Right lobe of liver (tissue), 6 donors: ENCODE measurements around the gene SOWAHA. TPM values are rescaled to one million over a fixed set of nuclear protein-coding genes. Genes with fewer than 3 reads are reported as not detected.

Source experiments
- ATAC-seq, 4 donors: fragments of 200-7000 bp; cut with Tn5 transposase; one replicate each; pipeline ENCODE4 v1.9.1; 2020; ENCODE audit warnings: mild to moderate bottlenecking in 4 of 4, moderate library complexity in 4 of 4
- DNase-seq, 3 donors: peaks; one replicate each; pipeline ENCODE4 v3.0.0-alpha.2; 2020
- H3K27ac ChIP-seq, 3 donors: fragments of 200-600 bp; one replicate each; pipeline ENCODE4 v1.8.0; 2022
- H3K27me3 ChIP-seq, 2 donors: fragments of 200-600 bp; one replicate each; pipeline ENCODE4 v1.8.0; 2022
- H3K36me3 ChIP-seq, 4 donors: fragments of 200-600 bp; sonication (generic) in 1 of 4; one replicate each; pipeline versions ENCODE4 v1.5.1 to v1.8.0; 2017 to 2022; ENCODE audit warnings: control low read depth in 1 of 4
- H3K4me1 ChIP-seq, 4 donors: fragments of 200-600 bp; sonication (generic) in 1 of 4; one replicate each; pipeline versions ENCODE4 v1.5.1 to v1.8.0; 2017 to 2022; ENCODE audit warnings: control low read depth in 1 of 4
- H3K4me3 ChIP-seq, 3 donors: fragments of 200-600 bp; one replicate each; pipeline ENCODE4 v1.8.0; 2022
- H3K9me3 ChIP-seq, 4 donors: fragments of 200-600 bp; sonication (generic) in 1 of 4; one replicate each; pipeline versions ENCODE4 v1.5.1 to v1.8.0; 2017 to 2022; ENCODE audit warnings: control low read depth in 1 of 4
- CTCF ChIP-seq, 4 donors: fragments of 200-600 bp in 3 of 4; fragments of 450-650 bp in 1 of 4; IDR thresholded peaks; one replicate each; pipeline versions ENCODE4 v1.5.1 to v1.8.0; 2016 to 2022; ENCODE audit warnings: antibody characterized with exemption in 4 of 4, mild to moderate bottlenecking in 2 of 4
- POLR2A ChIP-seq: fragments of 450-650 bp; IDR thresholded peaks from one replicate; pipeline ENCODE4 v1.6.1; 2017; ENCODE audit warnings: antibody characterized with exemption, mild to moderate bottlenecking
- WGBS: methylation state at CpG from one replicate; pipeline ENCODE4 v1.1.6; 2018; ENCODE audit warnings: low coverage, low lambda C conversion rate; ENCODE audit not compliant: insufficient coverage; ENCODE audit errors: missing lambda C conversion rate; 5-methylcytosine and 5-hydroxymethylcytosine counted together
- intact Hi-C, 2 donors: fragments of 100-400 bp; cut with DNase I; formaldehyde crosslinking; loops; one replicate each; pipeline versions ENCODE4 v1.11.2 to v1.14.1; 2022
- total RNA-seq, 6 experiments: library from RNA; depleted of rRNA in 2 of 6; stranded (reverse); fragments of >200 nt in 2 of 6; fragmentation: NEBNext Ultra II Directional in 3 of 6; extraction: Animal tissue kit (Norgen Biotek cat#: 25700) in 3 of 6; gene quantifications; one replicate each; pipeline versions ENCODE4 v1.1.0 to v1.2.4, GENCODE V29; 2016 to 2023
- donor health status: DM: no; HTN: yes; CAD: no.
- donor health status: DM: no; HTN: no; CAD: no.
- donor health status: DM: no; HTN: no; CAD: no.
- donor health status: DM: no; HTN: yes; CAD: no.
- donor health status: DM: no; HTN: yes; CAD: no.

Gene SOWAHA
- total RNA-seq, 6 experiments from 2014 or later, result 0.95 to 4.7 (median 1.4) TPM

GRCh38 chr5:132826424-132827082 is 13.5 kb downstream of the SOWAHA start:
- intact Hi-C loops, result loop anchor here (5.0 to 10.0 kb wide), 2 partner anchors 41 to 58 kb away; partner anchors contain the start of genes GDF9 (in 1 of the 2) and UQCRQ (in 1 of the 2)
- Histone ChIP-seq H3K4me1 (peaks cover 0 to 47% (median 9%) of the 10 kb centered on the region in 4 donors), H3K36me3 (peaks cover 0 to 26% (median 11%) of the 10 kb centered on the region in 4 donors), H3K27me3 (no peaks in the 10 kb centered on the region), H3K27ac (peak overlapping the region in 2 of 3 donors; percentile 21 to 51), H3K9me3 (no peaks in the 10 kb centered on the region), H3K4me3 (no peak overlapping the region)
- 60% methylated on average over 2 of the region's 6 CpGs for WGBS
- TF ChIP-seq POLR2A (no peak), CTCF (IDR thresholded peaks at IDR 0.05) (no peak)
- ATAC-seq (peak in 1 of 4 donors; percentile 0), DNase-seq (peak in 1 of 3 donors; percentile 25)

- H3K27me3 ChIP-seq, result no peaks in the 10 kb centered on the region
- peaks cover 0 to 42% (median 10%) of the 10 kb centered on the region in 4 donors for H3K4me1 ChIP-seq
- peaks cover 0 to 26% (median 11%) of the 10 kb centered on the region in 4 donors for H3K36me3 ChIP-seq
- H3K27ac ChIP-seq, result peak overlapping the region; percentile 20 to 95 (median 94)
- DNase-seq (no peak), ATAC-seq (no peak)
- TF ChIP-seq CTCF (IDR thresholded peaks at IDR 0.05) (no peak), POLR2A (no peak)
- WGBS, result 58% methylated on average over 2 of the region's 4 CpGs
- peak overlapping the region in 1 of 3 donors; percentile 74 for H3K4me3 ChIP-seq
- H3K9me3 ChIP-seq, result no peaks in the 10 kb centered on the region
- intact Hi-C loops, result loop anchor here (5.0 to 10.0 kb wide), 2 partner anchors 39 to 57 kb away; partner anchors contain the start of genes GDF9 (in 1 of the 2) and UQCRQ (in 1 of the 2)
Measured at GRCh38 chr5:132827943-132828673, 15.0 kb downstream of the SOWAHA start.

- Histone ChIP-seq H3K4me1 (peaks cover 0 to 41% (median 10%) of the 10 kb centered on the region in 4 donors), H3K9me3 (no peaks in the 10 kb centered on the region), H3K27me3 (no peaks in the 10 kb centered on the region), H3K4me3 (peak overlapping the region; percentile 66 to 92 (median 74)), H3K27ac (peak overlapping the region; percentile 94 to 96 (median 95)), H3K36me3 (peaks cover 0 to 24% (median 9%) of the 10 kb centered on the region in 4 donors)
- intact Hi-C loops, result loop anchor here (5.0 to 10.0 kb wide), 2 partner anchors 38 to 56 kb away; partner anchors contain the start of genes GDF9 (in 1 of the 2) and UQCRQ (in 1 of the 2)
- TF ChIP-seq CTCF (IDR thresholded peaks at IDR 0.05) (no peak), POLR2A (no peak)
- DNase-seq, result no peak
- ATAC-seq, result no peak
- 34% methylated on average over 4 of the region's 4 CpGs for whole genome bisulfite sequencing
Measured at GRCh38 chr5:132828846-132829494, 15.9 kb downstream of the SOWAHA start.

GRCh38 chr5:132829742-132830435 is 16.8 kb downstream of the SOWAHA start:
- intact Hi-C loops, result loop anchor here (5.0 to 10.0 kb wide), 2 partner anchors 37 to 55 kb away; partner anchors contain the start of genes GDF9 (in 1 of the 2) and UQCRQ (in 1 of the 2)
- peak; percentile 79 to 89 (median 87) for TF ChIP-seq CTCF (IDR thresholded peaks at IDR 0.05)
- TF ChIP-seq POLR2A, result no peak

More at GRCh38 chr5:132829742-132830435, 16.8 kb downstream of the SOWAHA start:
- Histone ChIP-seq H3K36me3 (peaks cover 0 to 15% (median 5%) of the 10 kb centered on the region in 4 donors), H3K27me3 (no peaks in the 10 kb centered on the region), H3K9me3 (no peaks in the 10 kb centered on the region), H3K27ac (peak overlapping the region; percentile 94 to 96 (median 95)), H3K4me1 (peaks cover 0 to 41% (median 10%) of the 10 kb centered on the region in 4 donors), H3K4me3 (peak overlapping the region; percentile 66 to 92 (median 74))
- DNase-seq (peak; percentile 85 to 86 (median 85)), ATAC-seq (peak; percentile 67 to 80 (median 78))
- WGBS, result 0% methylated on average over 10 of the region's 75 CpGs
